K562 (cell line): Measurements from ENCODE around the gene MOSPD3. TPM values are rescaled to one million over a fixed set of nuclear protein-coding genes. Genes with fewer than 3 reads are reported as not detected.

Experiments used
- ATF2 ChIP-seq: sonication (generic); formaldehyde crosslinking; IDR thresholded peaks from 2 replicates; pipeline ENCODE4 v1.8.1; 2022; ENCODE audit warnings: missing genetic modification reagents
- BCLAF1 ChIP-seq, 2 experiments: fragments of 450-650 bp in 1 of 2; IDR thresholded peaks; 2 replicates each; pipeline ENCODE4 v1.6.1; 2011 to 2017; ENCODE audit warnings: low read depth in 2 of 2, antibody characterized with exemption in 1 of 2, borderline replicate concordance in 1 of 2, low read length in 1 of 2, mild to moderate bottlenecking in 1 of 2, mixed read lengths in 1 of 2; ENCODE audit not compliant: control insufficient read depth in 1 of 2
- CREB3L1 ChIP-seq: fragments of 450-650 bp; IDR thresholded peaks from 2 replicates; pipeline ENCODE4 v1.6.1; 2014; ENCODE audit warnings: low read depth, mild to moderate bottlenecking, moderate library complexity, borderline replicate concordance
- ETS2 ChIP-seq: IDR thresholded peaks from 2 replicates; pipeline ENCODE4 v1.6.1; 2016; ENCODE audit warnings: borderline replicate concordance, missing genetic modification characterization, mild to moderate bottlenecking, moderate library complexity, missing compliant biosample characterization; ENCODE audit not compliant: poor library complexity, severe bottlenecking
- FOXM1 ChIP-seq, 2 experiments: fragments of 450-650 bp in 1 of 2; sonication (generic) in 1 of 2; formaldehyde crosslinking in 1 of 2; IDR thresholded peaks; 2 replicates each; pipeline versions ENCODE4 v1.6.1 to v1.9.0; 2017 to 2022; ENCODE audit warnings: low read depth in 2 of 2, mild to moderate bottlenecking in 2 of 2, missing genetic modification reagents in 1 of 2, moderate library complexity in 1 of 2
- HDAC2 ChIP-seq: fragments of 450-650 bp; IDR thresholded peaks from 2 replicates; pipeline ENCODE4 v1.6.1; 2016; ENCODE audit warnings: mild to moderate bottlenecking
- IFI16 ChIP-seq: fragments of 250-450 bp; sonication (Bioruptor Pico); IDR thresholded peaks from 2 replicates; pipeline ENCODE4 v2.1.2; 2022; ENCODE audit warnings: mild to moderate bottlenecking, inconsistent platforms
- MYBL2 ChIP-seq, 2 experiments: fragments of 450-650 bp in 1 of 2; sonication (generic) in 1 of 2; formaldehyde crosslinking in 1 of 2; IDR thresholded peaks; 2 replicates each; pipeline versions ENCODE4 v1.6.1 to v1.8.1; 2017 to 2022; ENCODE audit warnings: borderline replicate concordance in 1 of 2, inconsistent platforms in 1 of 2, low read depth in 1 of 2, mild to moderate bottlenecking in 1 of 2, missing genetic modification reagents in 1 of 2, moderate library complexity in 1 of 2
- MYC ChIP-seq, 2 experiments: fragments of 250-450 bp in 1 of 2; sonication (Bioruptor Pico) in 1 of 2; IDR thresholded peaks; 2 replicates each; pipeline versions ENCODE4 v1.5.1 to v1.6.1; 2012 to 2021; ENCODE audit warnings: low read depth in 2 of 2, borderline replicate concordance in 1 of 2, improper control_type of control experiment in 1 of 2, low read length in 1 of 2, mild to moderate bottlenecking in 1 of 2, moderate library complexity in 1 of 2
- RBM25 ChIP-seq: fragments of 200-400 bp; formaldehyde crosslinking; IDR thresholded peaks from 2 replicates; pipeline ENCODE4 v1.6.1; 2018; ENCODE audit warnings: low read length, low read depth, moderate library complexity; ENCODE audit not compliant: severe bottlenecking
- ZNF217 ChIP-seq: sonication (generic); formaldehyde crosslinking; IDR thresholded peaks from 2 replicates; pipeline ENCODE4 v1.8.0; 2022; ENCODE audit warnings: mild to moderate bottlenecking, missing genetic modification reagents
- ZNF778 ChIP-seq: fragments of 450-650 bp; formaldehyde crosslinking; IDR thresholded peaks from 2 replicates; pipeline ENCODE4 v1.4.0; 2020; ENCODE audit warnings: mild to moderate bottlenecking, moderate library complexity
- polyA plus RNA-seq, 8 experiments: library from polyadenylated mRNA; depleted of rRNA in 4 of 8; stranded (reverse) in 5 of 8; unstranded in 3 of 8; fragments of >200 nt; fragmentation: Nextera tagmentation in 2 of 8; fragmentation: Illumina TruSeq in 1 of 8; extraction: Ambion mirVana in 2 of 8; extraction: Trizol in 1 of 8; gene quantifications; 2 replicates each; pipeline versions ENCODE4 v1.2.1 to v1.2.3, GENCODE V29; 2011 to 2014; ENCODE audit warnings: inconsistent platforms in 1 of 8, missing spikeins in 1 of 8
- total RNA-seq, 7 experiments: library from RNA; depleted of rRNA in 6 of 7; stranded (reverse); fragments of >200 nt in 6 of 7; fragmentation: Illumina TruSeq in 2 of 7; extraction: Trizol in 2 of 7; gene quantifications; 2 replicates each; pipeline versions ENCODE4 v1.2.1 to v1.2.3, GENCODE V29; 2011 to 2021; ENCODE audit warnings: low replicate concordance in 1 of 7

MOSPD3 gene
- total and polyA plus RNA-seq, 9 of the 15 experiments (the other 6 are each of a cell fraction or from before 2014, with no cell fraction given), result 1.4 to 32.1 (median 7.3) TPM

GRCh38 chr7:100604976-100605911 is 7.1 kb upstream of the MOSPD3 start (continued):
- TF ChIP-seq CREB3L1, result no peak
- no peak for TF ChIP-seq ETS2 (tag)
- no peak for TF ChIP-seq FOXM1 (IDR thresholded peaks at IDR 0.05; ENCODE audit: low read depth)
- 0 out of 2 replicates have a peak, but pooled peaks have one; percentile 10 for TF ChIP-seq FOXM1 (CRISPR knock-in tag; IDR thresholded peaks at IDR 0.05; ENCODE audit: low read depth)
- TF ChIP-seq IFI16, result no peak
- TF ChIP-seq RBM25, result no peak
- no peak for TF ChIP-seq ZNF778 (CRISPR knock-in tag)
- TF ChIP-seq BCLAF1 (IDR thresholded peaks at IDR 0.05; ENCODE audit: borderline replicate concordance in 1 of 2, control insufficient read depth in 1 of 2, low read depth in 2 of 2, low read length in 1 of 2), result no peak
- TF ChIP-seq ATF2 (CRISPR knock-in tag), result no peak
- no peak for TF ChIP-seq HDAC2
- TF ChIP-seq ZNF217 (CRISPR knock-in tag), result no peak
- TF ChIP-seq MYC (IDR thresholded peaks at IDR 0.05; ENCODE audit: low read depth, low read length), result 0 out of 2 replicates have a peak, but pooled peaks have one; percentile 35
- peak; percentile 2; the same call in 1 of the 2 replicates for TF ChIP-seq MYC (CRISPR knock-in tag; IDR thresholded peaks at IDR 0.05; ENCODE audit: borderline replicate concordance, low read depth)
- TF ChIP-seq MYBL2 (IDR thresholded peaks at IDR 0.05; ENCODE audit: low read depth), result no peak
- no peak for TF ChIP-seq MYBL2 (CRISPR knock-in tag; IDR thresholded peaks at IDR 0.05; ENCODE audit: borderline replicate concordance)
